Caco-2 (cell line): ENCODE results near the gene FHIT. TPM values are rescaled to one million over a fixed set of nuclear protein-coding genes. Genes with fewer than 3 reads are reported as not detected.

Source experiments
- BruUV-seq: library from RNA; stranded (reverse); fragments of 400-500 nt; replicated peaks from 2 replicates; lab custom pipeline; 2021; lab: Mats Ljungman, UMichigan
- CTCF ChIA-PET: fragments of 300-600 bp; sonication (Branson Sonifier 250); formaldehyde crosslinking; loops from one replicate; lab custom pipeline; 2022; ENCODE audit warnings: antibody characterized with exemption; lab: Charles Lee
- POLR2A ChIA-PET: fragments of 300-600 bp; sonication (Branson Sonifier 250); formaldehyde crosslinking; loops from one replicate; lab custom pipeline; 2022; ENCODE audit warnings: antibody characterized with exemption; lab: Charles Lee
- DNase-seq, 2 experiments: peaks; one replicate each; pipeline versions ENCODE4 v3.0.0 to v3.0.0-alpha.2; 2020 to 2022
- H3K27me3 ChIP-seq: replicated peaks from 2 replicates; pipeline ENCODE4 v1.6.0; 2011; ENCODE audit warnings: low read length; ENCODE audit not compliant: control insufficient read depth, insufficient read depth
- H3K36me3 ChIP-seq: 2 replicates; pipeline ENCODE4 v1.5.1; 2011; ENCODE audit warnings: low read length; ENCODE audit not compliant: control insufficient read depth, insufficient read depth
- H3K4me1 ChIP-seq: fragments of 250-450 bp; sonication (Bioruptor Pico); 2 replicates; pipeline ENCODE4 v1.5.1; 2020; ENCODE audit warnings: mild to moderate bottlenecking
- H3K4me3 ChIP-seq: 2 replicates; pipeline ENCODE4 v1.5.1; 2011; ENCODE audit warnings: low read depth, mild to moderate bottlenecking, control low read depth, low read length
- H3K9me3 ChIP-seq: fragments of 250-450 bp; sonication (Bioruptor Pico); 2 replicates; pipeline ENCODE4 v1.5.1; 2020; ENCODE audit warnings: mild to moderate bottlenecking, moderate library complexity
- H3K27ac Mint-ChIP-seq: one replicate; pipeline ENCODE4 v1.8.0; 2022; ENCODE audit warnings: mixed read lengths; ENCODE audit not compliant: unreplicated experiment
- H3K27me3 Mint-ChIP-seq: one replicate; pipeline ENCODE4 v1.8.0; 2022; ENCODE audit warnings: mixed read lengths; ENCODE audit not compliant: insufficient read depth, unreplicated experiment
- H3K36me3 Mint-ChIP-seq: one replicate; pipeline ENCODE4 v1.8.0; 2022; ENCODE audit warnings: mild to moderate bottlenecking, mixed read lengths; ENCODE audit not compliant: insufficient read depth, unreplicated experiment
- H3K4me1 Mint-ChIP-seq: one replicate; pipeline ENCODE4 v1.8.0; 2022; ENCODE audit warnings: low read depth, mixed read lengths; ENCODE audit not compliant: unreplicated experiment
- H3K4me3 Mint-ChIP-seq: one replicate; pipeline ENCODE4 v1.8.0; 2022; ENCODE audit warnings: mild to moderate bottlenecking, moderate library complexity, mixed read lengths; ENCODE audit not compliant: unreplicated experiment
- H3K9me3 Mint-ChIP-seq: one replicate; pipeline ENCODE4 v1.8.0; 2022; ENCODE audit warnings: mixed read lengths; ENCODE audit not compliant: unreplicated experiment
- intact Hi-C: fragments of 100-400 bp; cut with micrococcal nuclease; formaldehyde crosslinking; loops from one replicate; pipeline ENCODE4 v1.10.0; 2022; ENCODE audit not compliant: unreplicated experiment
- total RNA-seq: library from RNA; stranded (reverse); gene quantifications from 2 replicates; pipeline ENCODE4 v1.2.3, GENCODE V29; 2022
- TF ChIP-seq, protein P1 (sequence below), 2 experiments: fragments of 200-600 bp in 1 of 2; IDR thresholded peaks; 1 replicate in 1 of 2; 2 replicates in 1 of 2; pipeline versions ENCODE4 v1.5.1 to v1.8.0; 2011 to 2022; ENCODE audit warnings: antibody characterized with exemption in 1 of 2, control low read depth in 1 of 2, inconsistent platforms in 1 of 2, low read depth in 1 of 2, low read length in 1 of 2, mild to moderate bottlenecking in 1 of 2, moderate library complexity in 1 of 2; ENCODE audit not compliant: insufficient read depth in 1 of 2, severe bottlenecking in 1 of 2, unreplicated experiment in 1 of 2

Gene FHIT
- total RNA-seq, 1 experiment from 2014 or later, result 8.3 TPM

DNA sequence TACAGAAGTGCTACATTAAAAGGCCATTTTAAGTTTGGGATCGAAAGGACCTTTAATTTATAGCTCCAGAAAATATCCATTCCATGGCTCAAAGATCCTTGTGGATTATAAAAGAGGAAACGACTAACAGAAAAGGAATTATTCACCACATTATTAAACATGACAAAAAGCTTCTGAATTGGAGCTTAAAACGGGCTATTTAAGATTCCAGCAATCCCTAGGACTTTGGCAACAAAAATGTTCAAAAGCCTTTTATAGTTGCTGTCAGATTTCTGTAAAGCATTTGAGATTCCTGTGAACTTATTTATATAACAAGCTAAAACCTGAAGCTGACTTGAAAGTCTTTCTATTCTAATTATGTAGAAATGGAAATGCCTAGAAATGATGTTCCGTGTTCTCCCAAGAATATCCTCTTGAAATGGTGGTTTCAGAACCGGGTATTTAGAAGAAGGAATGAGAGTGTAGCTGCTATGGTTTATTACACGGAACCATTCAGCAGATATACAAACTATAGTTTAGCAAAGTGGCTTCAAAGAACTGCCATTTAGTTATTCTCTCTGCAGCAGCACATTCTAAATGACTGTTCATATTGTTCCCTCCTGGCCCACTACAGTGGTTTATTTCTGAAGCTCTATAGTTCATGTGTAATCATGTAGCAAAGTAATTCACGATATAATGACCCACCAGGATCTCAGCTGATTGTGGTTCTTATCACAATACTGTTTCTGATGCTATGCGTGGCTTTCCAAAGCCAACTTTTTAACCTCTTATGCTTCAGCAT is 961.7 kb downstream of the FHIT start:
- Mint-ChIP-seq H3K36me3 (no peaks in the 10 kb centered on the region), H3K9me3 (no peaks in the 10 kb centered on the region), H3K27ac (no peak overlapping the region), H3K4me3 (no peak overlapping the region), H3K27me3 (no peaks in the 10 kb centered on the region), H3K4me1 (no peaks in the 10 kb centered on the region)
- Histone ChIP-seq H3K9me3 (no peaks in the 10 kb centered on the region), H3K4me1 (no peaks in the 10 kb centered on the region; the same call in 1 of the 2 replicates), H3K36me3 (no peaks in the 10 kb centered on the region), H3K4me3 (no peak overlapping the region), H3K27me3 (no peaks in the 10 kb centered on the region)
- no TSS peak for BruUV-seq
- ChIA-PET POLR2A (no interaction called here), CTCF (no interaction called here)
- DNase-seq, result no peak
- intact Hi-C loops, result no loop called here
- TF ChIP-seq, protein P1, sequence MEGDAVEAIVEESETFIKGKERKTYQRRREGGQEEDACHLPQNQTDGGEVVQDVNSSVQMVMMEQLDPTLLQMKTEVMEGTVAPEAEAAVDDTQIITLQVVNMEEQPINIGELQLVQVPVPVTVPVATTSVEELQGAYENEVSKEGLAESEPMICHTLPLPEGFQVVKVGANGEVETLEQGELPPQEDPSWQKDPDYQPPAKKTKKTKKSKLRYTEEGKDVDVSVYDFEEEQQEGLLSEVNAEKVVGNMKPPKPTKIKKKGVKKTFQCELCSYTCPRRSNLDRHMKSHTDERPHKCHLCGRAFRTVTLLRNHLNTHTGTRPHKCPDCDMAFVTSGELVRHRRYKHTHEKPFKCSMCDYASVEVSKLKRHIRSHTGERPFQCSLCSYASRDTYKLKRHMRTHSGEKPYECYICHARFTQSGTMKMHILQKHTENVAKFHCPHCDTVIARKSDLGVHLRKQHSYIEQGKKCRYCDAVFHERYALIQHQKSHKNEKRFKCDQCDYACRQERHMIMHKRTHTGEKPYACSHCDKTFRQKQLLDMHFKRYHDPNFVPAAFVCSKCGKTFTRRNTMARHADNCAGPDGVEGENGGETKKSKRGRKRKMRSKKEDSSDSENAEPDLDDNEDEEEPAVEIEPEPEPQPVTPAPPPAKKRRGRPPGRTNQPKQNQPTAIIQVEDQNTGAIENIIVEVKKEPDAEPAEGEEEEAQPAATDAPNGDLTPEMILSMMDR (IDR thresholded peaks at IDR 0.05; ENCODE audit: insufficient read depth in 1 of 2, low read depth in 1 of 2, low read length in 1 of 2, severe bottlenecking in 1 of 2, unreplicated experiment in 1 of 2), result no peak

DNA sequence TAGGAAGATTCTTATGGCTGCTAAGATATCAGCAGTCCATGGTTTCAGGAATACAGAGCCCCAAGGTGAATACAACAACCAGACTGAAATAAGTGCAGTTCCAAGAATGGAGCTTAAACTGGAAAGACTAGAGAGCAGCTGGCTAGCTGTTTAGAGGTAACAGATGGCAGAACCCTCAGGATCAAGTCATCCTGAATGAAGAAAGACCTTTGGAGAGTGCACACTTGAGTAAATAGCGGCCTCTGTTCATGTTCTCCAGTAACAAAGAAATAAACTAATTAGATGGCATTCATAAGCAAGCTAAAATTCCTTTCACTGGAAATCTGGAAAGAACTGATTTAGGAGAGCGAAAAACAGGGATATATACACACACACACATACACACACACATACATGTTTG is 968.4 kb downstream of the FHIT start:
- DNase-seq, result no peak
- intact Hi-C loops, result no loop called here
- no TSS peak for BruUV-seq
- no peaks in the 10 kb centered on the region for H3K9me3 Mint-ChIP-seq
- Histone ChIP-seq H3K4me3 (no peak overlapping the region), H3K36me3 (no peaks in the 10 kb centered on the region), H3K9me3 (no peaks in the 10 kb centered on the region), H3K27me3 (no peaks in the 10 kb centered on the region), H3K4me1 (peaks cover 3% of the 10 kb centered on the region; the same call in 1 of the 2 replicates)
- H3K4me3 Mint-ChIP-seq, result no peak overlapping the region
- H3K4me1 Mint-ChIP-seq, result no peaks in the 10 kb centered on the region
- ChIA-PET CTCF (no interaction called here), POLR2A (no interaction called here)
- H3K36me3 Mint-ChIP-seq, result no peaks in the 10 kb centered on the region
- no peaks in the 10 kb centered on the region for H3K27me3 Mint-ChIP-seq
- H3K27ac Mint-ChIP-seq, result no peak overlapping the region
- TF ChIP-seq, protein P1 (IDR thresholded peaks at IDR 0.05; ENCODE audit: insufficient read depth in 1 of 2, low read depth in 1 of 2, low read length in 1 of 2, severe bottlenecking in 1 of 2, unreplicated experiment in 1 of 2), result no peak

DNA sequence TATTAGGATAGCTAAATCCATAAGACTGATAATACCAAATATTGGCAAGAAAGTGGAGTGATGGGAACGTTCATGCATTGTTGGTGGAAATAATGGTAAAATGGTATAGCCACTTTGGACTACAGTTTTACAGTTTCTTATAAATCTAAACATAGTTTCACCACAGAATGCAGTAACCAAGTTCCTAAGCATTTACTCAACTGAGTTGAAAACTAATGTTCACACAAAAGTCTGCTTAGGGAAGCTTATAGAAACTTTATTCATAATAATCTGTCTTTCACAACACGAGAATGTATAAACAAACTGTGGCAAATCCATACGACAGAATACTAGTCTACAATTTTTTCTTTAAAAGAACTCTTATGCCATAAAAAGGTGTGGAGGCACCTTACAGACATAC is 969.3 kb downstream of the FHIT start:
- no peak for DNase-seq
- H3K27me3 ChIP-seq, result no peaks in the 10 kb centered on the region
- intact Hi-C loops, result no loop called here
- no peaks in the 10 kb centered on the region for H3K4me1 Mint-ChIP-seq
- H3K9me3 Mint-ChIP-seq, result no peaks in the 10 kb centered on the region
- ChIA-PET POLR2A (no interaction called here), CTCF (no interaction called here)
- no peak overlapping the region for H3K27ac Mint-ChIP-seq
- BruUV-seq, result no TSS peak
- H3K27me3 Mint-ChIP-seq, result no peaks in the 10 kb centered on the region
- no peak overlapping the region for H3K4me3 ChIP-seq
- peaks cover 3% of the 10 kb centered on the region; the same call in 1 of the 2 replicates for H3K4me1 ChIP-seq
- H3K4me3 Mint-ChIP-seq, result no peak overlapping the region
- H3K36me3 ChIP-seq, result no peaks in the 10 kb centered on the region; the same call in 1 of the 2 replicates
- no peaks in the 10 kb centered on the region for H3K9me3 ChIP-seq
- TF ChIP-seq, protein P1 (IDR thresholded peaks at IDR 0.05; ENCODE audit: insufficient read depth in 1 of 2, low read depth in 1 of 2, low read length in 1 of 2, severe bottlenecking in 1 of 2, unreplicated experiment in 1 of 2), result no peak
- no peaks in the 10 kb centered on the region for H3K36me3 Mint-ChIP-seq
